AG20443 (cell line): Measurements from ENCODE around the gene MED25.

ENCODE experiments used
- DNase-seq: peaks from one replicate; pipeline ENCODE4 v3.0.0; 2012; ENCODE audit warnings: low spot score, mixed read lengths

The MED25 gene

DNA sequence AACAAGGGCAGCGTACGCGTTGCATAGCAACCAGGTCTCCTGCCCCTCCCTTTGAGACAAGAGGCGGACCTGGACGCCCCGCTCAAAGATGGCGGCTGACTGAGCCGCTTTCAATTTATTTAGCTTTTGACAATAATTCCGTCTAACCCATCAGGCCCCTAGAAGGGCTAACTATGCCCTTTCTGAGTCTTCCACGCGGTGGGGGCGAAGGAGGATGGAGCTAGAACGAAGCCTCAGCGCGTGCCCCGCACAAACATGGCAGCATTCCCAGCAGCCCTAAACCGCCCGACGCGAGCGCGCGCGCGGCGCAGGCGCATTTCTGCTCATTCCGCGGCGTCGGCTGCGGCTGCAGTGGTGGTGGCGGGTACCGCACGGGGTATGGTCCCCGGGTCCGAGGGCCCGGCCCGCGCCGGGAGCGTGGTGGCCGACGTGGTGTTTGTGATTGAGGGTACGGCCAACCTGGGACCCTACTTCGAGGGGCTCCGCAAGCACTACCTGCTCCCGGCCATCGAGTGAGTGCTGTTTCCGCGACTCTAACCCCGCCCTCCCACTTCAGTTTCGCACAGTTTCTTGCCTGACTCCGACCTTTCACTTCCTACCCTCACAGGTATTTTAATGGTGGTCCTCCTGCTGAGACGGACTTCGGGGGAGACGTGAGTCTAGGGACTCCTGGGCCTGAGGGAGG, at the start of gene MED25:
TSS of gene MED25 (plus strand) at position 326 of the 685 bp plus-strand sequence. CDS start at position 379, 53 bp downstream.
- DNase-seq = peak; percentile 96

DNA sequence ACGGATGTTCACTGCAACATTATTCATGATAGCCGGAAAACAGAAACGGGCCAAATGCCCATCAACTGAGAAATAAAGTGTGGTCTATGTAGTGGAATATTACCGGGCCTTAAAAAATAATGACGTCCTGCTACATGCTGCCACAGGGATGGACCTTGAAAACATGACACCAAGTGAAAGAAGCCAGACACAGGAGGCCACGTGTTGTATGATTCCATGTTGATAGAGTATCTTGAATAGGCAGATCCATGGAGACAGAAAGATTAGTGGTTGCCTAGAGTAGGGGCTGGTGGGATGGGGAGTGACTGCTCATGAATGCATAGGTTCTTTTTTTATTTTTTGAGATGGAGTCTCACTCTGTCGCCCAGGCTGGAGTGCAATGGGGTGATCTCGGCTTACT, 47.6 kb upstream of the MED25 start:
- no peak for DNase-seq

DNA sequence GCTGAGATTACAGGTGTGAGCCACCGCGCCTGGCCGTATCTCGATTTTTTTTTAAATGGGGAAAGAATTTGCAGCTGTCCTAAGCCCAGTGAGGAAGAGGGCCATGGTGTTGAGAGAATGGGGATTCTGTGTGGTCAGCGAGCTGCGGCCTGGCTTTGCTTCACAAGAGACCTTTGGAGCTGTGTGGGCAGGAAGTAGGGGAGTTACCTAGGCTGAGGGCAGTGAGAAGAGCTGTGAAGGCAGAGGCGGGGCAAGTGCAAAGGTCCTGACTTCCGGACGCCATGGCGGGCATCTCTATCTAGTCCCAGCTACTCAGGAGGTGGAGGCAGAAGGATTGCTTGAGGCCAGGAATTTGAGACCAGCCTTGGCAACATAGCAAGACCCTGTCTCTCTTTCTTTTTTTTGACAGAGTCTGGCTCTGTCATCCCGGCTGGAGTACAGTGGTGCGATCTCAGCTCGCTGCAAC, 46.4 kb upstream of the MED25 start:
- no peak for DNase-seq

DNA sequence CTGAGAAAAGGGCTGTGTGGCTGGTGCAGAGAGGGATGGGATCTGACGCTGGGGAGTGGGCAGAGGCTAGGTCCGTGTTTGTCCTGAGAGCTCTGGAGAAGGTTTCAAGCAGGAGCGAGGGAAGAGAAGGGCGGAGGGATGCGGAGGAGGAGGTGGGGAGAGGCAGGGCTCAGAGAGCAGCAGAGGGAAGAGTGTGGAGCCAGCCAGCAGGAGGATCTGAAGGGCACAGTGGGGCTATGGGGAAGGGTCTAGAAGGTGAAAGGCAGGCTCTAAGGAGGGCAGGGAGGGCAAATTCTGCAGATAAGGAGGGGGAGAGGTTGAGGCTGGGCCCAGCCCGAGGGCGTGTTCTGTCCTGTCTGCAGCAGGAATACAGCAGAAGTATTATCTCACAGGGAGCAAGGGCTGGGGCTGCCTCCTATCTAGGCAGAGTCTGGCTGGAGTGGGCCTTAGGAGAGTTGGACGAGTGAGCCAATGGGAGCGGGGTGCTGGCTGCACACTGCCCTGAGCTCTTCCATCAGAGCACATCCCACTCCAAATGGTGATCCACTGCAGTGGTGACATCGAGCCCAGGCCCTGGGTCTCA, 45.1 kb upstream of the MED25 start:
- no peak for DNase-seq

GRCh38 chr19:49773663-49774350, 44.3 kb upstream of the MED25 start:
- no peak for DNase-seq

GRCh38 chr19:49774969-49775368, 43.1 kb upstream of the MED25 start:
- no peak for DNase-seq

- DNase-seq = no peak
Measured at GRCh38 chr19:49775742-49776370, 42.2 kb upstream of the MED25 start.

- DNase-seq = no peak
Measured at GRCh38 chr19:49776371-49776764, 41.7 kb upstream of the MED25 start.

GRCh38 chr19:49779731-49780555, 38.1 kb upstream of the MED25 start:
- DNase-seq = no peak

DNA sequence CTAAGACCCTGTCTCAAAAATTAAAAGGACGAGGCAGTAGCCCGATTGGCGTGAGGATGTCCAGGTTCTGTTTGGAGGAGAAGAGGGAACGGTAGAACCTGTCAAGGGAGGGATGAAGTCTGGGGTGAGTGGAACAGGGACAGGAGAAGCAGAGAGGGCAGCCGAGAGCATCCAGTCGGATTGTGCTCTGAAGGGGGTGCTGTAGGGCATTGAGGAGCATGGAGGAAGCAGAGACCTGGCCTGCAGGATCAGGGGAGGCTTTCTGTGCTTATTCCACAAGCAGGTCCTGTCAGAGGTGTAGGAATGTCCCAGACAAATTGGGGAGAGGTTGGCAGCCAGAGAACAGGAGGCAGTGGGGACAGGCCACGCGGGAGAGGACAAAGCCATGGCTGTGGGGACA, 37.2 kb upstream of the MED25 start:
- DNase-seq = no peak

- DNase-seq = no peak
Measured at GRCh38 chr19:49781394-49781793, 36.7 kb upstream of the MED25 start.

GRCh38 chr19:49782515-49782914, 35.6 kb upstream of the MED25 start:
- DNase-seq = no peak

DNA sequence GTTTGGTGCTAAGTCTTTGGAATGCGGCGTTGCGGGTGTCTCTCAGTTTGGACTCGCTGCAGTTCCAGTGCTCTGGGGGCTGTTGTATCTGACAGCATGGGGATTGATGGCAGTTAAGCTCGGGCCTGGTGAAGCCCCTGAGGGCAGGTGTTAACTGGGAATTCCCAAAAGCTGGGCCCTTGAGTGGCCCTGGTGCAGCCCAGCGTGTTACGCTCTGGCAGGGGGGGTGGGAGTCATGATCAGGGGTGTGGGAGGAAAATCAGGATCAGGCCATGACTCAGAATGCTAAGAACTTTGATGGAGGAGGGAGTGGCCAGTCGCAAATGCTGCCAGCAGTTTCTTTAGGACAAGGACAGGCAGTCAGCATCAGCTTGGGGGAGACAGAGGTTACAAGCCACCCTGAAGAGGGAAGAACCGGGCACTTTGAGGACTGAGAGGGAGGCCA, 31.7 kb upstream of the MED25 start:
- DNase-seq = peak; percentile 94

DNA sequence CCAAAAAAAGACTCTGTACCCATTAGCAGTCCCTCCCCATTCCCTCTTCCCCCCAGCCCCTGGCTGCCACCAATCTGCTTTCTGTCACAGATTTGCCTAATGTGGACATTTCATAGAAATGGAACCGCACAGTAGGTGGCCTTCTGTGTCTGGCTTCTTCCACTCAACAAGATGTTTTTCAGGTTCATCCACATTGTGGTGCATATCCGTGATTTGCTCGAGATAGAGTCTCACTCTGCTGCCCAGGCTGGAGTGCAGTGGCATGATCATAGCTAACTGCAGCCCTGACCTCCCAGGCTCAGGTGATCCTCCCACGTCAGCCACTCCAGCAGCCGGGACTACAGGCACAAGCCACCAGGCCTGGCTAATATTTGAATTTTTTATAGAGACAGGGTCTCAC, 30.3 kb upstream of the MED25 start:
- no peak for DNase-seq

DNA sequence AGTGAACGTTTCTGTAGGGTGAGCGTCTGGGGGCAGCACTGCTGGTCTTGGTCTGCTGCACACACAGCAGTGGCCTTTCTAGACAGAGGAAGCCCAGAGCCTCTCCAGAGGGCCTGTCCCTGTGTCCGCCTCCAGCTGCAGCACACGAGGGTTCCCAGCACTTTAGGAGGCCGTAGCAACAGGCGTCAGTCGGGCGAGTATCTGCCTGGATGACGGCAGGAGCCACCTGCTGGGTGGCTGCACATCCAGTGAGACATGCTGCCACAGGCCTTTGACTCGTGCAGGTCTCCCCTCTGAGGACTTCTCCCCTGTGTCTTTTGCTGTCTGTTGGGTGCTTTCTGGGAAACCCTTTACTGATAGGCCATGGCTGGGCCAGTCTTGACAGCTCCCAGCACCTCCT, 29.2 kb upstream of the MED25 start:
- DNase-seq = no peak

GRCh38 chr19:49790866-49791265, 27.2 kb upstream of the MED25 start:
- peak; percentile 51 for DNase-seq

DNA sequence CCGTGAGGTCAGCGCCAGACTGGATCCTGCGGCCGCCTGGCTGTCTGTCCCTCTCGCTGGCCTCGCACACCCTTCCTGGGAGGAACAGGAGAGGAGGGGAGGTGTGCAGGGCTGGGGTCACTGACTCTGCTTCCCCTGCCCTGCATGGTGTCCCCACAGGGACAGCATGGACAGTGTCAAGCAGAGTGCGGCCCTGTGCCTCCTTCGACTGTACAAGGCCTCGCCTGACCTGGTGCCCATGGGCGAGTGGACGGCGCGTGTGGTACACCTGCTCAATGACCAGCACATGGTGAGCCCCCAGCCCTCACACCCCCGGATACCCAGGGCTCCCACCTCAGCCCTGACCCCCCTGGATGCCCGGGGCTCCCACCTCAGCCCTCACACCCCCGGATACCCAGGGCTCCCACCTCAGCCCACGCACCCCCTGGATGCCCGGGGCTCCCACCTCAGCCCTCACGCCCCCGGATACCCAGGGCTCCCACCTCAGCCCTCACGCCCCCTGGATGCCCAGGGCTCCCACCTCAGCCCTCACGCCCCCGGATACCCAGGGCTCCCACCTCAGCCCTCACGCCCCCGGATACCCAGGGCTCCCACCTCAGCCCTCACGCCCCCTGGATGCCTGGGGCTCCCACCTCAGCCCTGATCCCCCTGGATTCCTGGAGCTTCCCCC, 26.2 kb upstream of the MED25 start:
- DNase-seq = no peak

DNA sequence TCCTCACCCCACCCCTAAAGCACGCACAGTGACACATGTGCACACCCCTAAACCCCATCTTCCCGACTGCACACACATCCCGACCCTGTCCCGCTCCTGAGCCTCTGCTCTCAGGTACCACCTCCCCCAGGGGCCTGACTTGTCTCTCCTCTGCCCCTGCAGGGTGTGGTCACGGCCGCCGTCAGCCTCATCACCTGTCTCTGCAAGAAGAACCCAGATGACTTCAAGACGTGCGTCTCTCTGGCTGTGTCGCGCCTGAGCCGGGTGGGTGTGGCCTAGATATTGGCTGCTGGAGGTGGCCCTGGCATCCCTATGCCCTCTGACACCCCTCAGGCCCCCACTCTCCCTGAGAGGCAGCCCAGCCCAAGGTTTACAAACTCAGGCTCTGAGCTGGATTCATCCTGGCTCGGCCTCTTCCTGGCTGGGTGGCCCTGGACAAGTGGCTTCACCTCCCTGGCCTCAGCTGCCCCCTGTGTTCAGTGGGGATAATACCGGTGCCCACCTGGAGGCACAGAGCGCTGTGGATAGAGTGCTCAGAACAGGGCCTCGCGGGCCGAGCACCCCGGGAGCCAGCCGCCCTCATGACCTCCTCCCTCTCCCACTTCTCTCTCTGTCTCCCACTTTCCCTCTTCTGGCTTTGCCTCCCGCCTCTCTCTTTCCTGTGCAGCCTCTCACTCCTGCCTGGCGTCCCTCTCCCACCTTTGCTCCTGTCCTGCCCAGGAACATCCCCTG, 25.1 kb upstream of the MED25 start:
- no peak for DNase-seq

- no peak for DNase-seq
Measured at GRCh38 chr19:49793561-49793840, 24.6 kb upstream of the MED25 start.

DNA sequence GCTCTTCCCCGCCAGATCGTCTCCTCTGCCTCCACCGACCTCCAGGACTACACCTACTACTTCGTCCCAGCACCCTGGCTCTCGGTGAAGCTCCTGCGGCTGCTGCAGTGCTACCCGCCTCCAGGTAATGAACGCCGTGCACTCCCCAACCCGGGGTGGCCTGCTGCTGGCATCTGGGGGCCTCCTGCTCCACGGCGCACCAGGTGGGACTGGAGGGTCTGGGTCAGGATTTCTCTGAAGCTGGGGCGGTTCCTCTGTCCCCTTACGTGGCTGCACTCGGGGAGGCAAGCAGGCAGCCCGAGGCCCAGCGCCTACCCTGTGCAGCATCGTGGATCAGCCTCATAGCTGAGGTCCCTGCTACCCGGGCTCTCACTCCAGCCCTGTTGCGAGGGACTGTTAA, 22.5 kb upstream of the MED25 start:
- no peak for DNase-seq

- DNase-seq = no peak
Measured at GRCh38 chr19:49798574-49798973, 19.5 kb upstream of the MED25 start.
